Stimulated activated memory B cell treated with anti-CD40 and anti-IgM and Interleukin-4, amounts not matched to agents 10 μg/mL and 1 μg/mL and 100 μg/mL, for 72 hours (primary cell): ENCODE data around the gene HIVEP3.

Source experiments
- ATAC-seq: fragments of 150-1000 bp; cut with Tn5 transposase; 2 replicates; pipeline ENCODE4 v1.10.0; 2021
- H3K27ac Mint-ChIP-seq: one replicate; pipeline ENCODE4 v1.8.0; 2022; ENCODE audit warnings: mild to moderate bottlenecking, mixed read lengths
- H3K27me3 Mint-ChIP-seq: one replicate; pipeline ENCODE4 v1.8.0; 2022; ENCODE audit warnings: mixed read lengths
- H3K36me3 Mint-ChIP-seq: one replicate; pipeline ENCODE4 v1.8.0; 2022; ENCODE audit warnings: mixed read lengths
- H3K4me1 Mint-ChIP-seq: one replicate; pipeline ENCODE4 v1.8.0; 2022; ENCODE audit warnings: mixed read lengths
- H3K4me3 Mint-ChIP-seq: one replicate; pipeline ENCODE4 v1.8.0; 2022; ENCODE audit warnings: mild to moderate bottlenecking, moderate library complexity, mixed read lengths
- H3K9me3 Mint-ChIP-seq: one replicate; pipeline ENCODE4 v1.8.0; 2022; ENCODE audit warnings: mixed read lengths

The HIVEP3 gene

GRCh38 chr1:41502912-41503311 lies 415.8 kb downstream of the HIVEP3 start:
- Mint-ChIP-seq H3K9me3 (no peaks in the 10 kb centered on the region), H3K4me3 (no peak overlapping the region), H3K27me3 (no peaks in the 10 kb centered on the region), H3K27ac (no peak overlapping the region), H3K4me1 (peaks cover 16% of the 10 kb centered on the region), H3K36me3 (no peaks in the 10 kb centered on the region)
- no peak for ATAC-seq

GRCh38 chr1:41501581-41501980 lies 417.1 kb downstream of the HIVEP3 start:
- H3K27ac Mint-ChIP-seq: no peak overlapping the region
- no peak overlapping the region for H3K4me3 Mint-ChIP-seq
- H3K4me1 Mint-ChIP-seq: peaks cover 16% of the 10 kb centered on the region
- H3K27me3 Mint-ChIP-seq: peaks cover 10% of the 10 kb centered on the region
- H3K9me3 Mint-ChIP-seq: no peaks in the 10 kb centered on the region
- no peak for ATAC-seq
- no peaks in the 10 kb centered on the region for H3K36me3 Mint-ChIP-seq

- Mint-ChIP-seq H3K36me3 (no peaks in the 10 kb centered on the region), H3K9me3 (no peaks in the 10 kb centered on the region), H3K27me3 (peaks cover 10% of the 10 kb centered on the region), H3K4me1 (peaks cover 16% of the 10 kb centered on the region), H3K4me3 (no peak overlapping the region), H3K27ac (no peak overlapping the region)
- ATAC-seq: no peak
These were observed 417.8 kb downstream of the HIVEP3 start for GRCh38 chr1:41500781-41501518.

DNA sequence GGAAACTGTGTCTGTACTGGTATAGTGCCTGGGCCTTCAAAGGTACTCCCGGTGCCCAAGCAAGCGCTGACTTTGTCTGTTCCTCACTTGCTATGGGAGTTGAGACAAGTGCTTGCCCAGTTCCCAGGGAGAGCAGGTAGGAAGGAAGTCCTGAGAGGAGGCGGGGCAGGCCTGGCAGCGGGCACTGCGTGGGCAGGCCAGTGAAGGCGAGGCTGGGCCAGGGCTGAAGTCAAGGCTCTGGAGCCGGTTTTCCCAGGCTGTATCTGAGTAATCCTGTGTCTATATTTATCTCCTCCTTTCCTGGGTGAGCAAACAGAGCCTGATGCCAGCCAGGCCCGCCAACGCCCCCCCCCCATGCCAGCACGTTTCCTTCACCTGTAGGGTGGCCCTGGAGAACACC lies 418.3 kb downstream of the HIVEP3 start:
- peaks cover 21% of the 10 kb centered on the region for H3K4me1 Mint-ChIP-seq
- no peak overlapping the region for H3K27ac Mint-ChIP-seq
- H3K36me3 Mint-ChIP-seq: no peaks in the 10 kb centered on the region
- no peak for ATAC-seq
- no peaks in the 10 kb centered on the region for H3K9me3 Mint-ChIP-seq
- H3K4me3 Mint-ChIP-seq: no peak overlapping the region
- peaks cover 16% of the 10 kb centered on the region for H3K27me3 Mint-ChIP-seq

- Mint-ChIP-seq H3K4me3 (no peak overlapping the region), H3K9me3 (no peaks in the 10 kb centered on the region), H3K4me1 (peaks cover 16% of the 10 kb centered on the region), H3K27me3 (peaks cover 24% of the 10 kb centered on the region), H3K27ac (no peak overlapping the region), H3K36me3 (no peaks in the 10 kb centered on the region)
- ATAC-seq: no peak
These were observed 419.1 kb downstream of the HIVEP3 start for GRCh38 chr1:41499591-41499990.

DNA sequence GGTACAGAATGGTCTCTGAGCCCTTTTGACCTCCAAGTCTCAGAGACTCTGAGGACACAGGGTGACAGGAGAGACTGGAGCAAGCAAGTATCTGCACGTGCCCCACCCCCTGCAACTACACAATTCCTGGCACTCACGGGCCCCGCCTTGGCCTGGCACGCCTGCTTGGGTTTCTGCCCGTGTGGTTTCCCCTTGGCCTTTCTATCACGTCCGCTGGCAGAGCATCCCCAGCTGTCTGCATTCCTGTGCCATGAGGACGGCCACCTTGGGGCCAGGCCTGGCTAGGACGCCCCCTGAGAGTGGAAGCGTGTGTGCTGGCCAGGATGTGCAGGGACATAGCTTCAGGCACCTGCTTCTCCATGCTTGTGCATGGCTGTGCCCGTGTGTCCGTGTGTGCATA lies 419.9 kb downstream of the HIVEP3 start:
- Mint-ChIP-seq H3K36me3 (no peaks in the 10 kb centered on the region), H3K4me3 (no peak overlapping the region), H3K27me3 (peaks cover 28% of the 10 kb centered on the region), H3K27ac (no peak overlapping the region), H3K4me1 (peaks cover 9% of the 10 kb centered on the region), H3K9me3 (no peaks in the 10 kb centered on the region)
- no peak for ATAC-seq

DNA sequence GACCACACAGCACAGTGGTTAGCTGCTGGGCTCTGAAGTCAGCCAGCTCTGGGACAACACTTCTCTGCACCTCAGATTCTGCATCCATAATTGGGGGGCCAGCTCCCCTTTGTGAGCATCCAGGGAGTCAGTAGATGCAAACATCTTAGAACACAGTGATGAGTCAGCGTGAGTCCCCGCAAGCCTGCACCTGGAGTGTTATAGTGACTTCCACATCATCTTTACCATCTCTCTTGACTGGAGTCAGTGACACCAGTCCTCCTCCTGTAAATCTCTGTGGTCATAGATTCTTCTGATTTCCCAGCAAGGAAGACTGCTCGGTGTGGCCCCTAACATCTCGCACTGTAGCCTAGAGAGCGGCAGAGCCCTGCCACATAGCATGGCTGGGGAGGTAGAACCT lies 420.3 kb downstream of the HIVEP3 start:
- no peaks in the 10 kb centered on the region for H3K36me3 Mint-ChIP-seq
- no peaks in the 10 kb centered on the region for H3K9me3 Mint-ChIP-seq
- H3K27ac Mint-ChIP-seq: no peak overlapping the region
- H3K4me1 Mint-ChIP-seq: peaks cover 6% of the 10 kb centered on the region
- peaks cover 28% of the 10 kb centered on the region for H3K27me3 Mint-ChIP-seq
- no peak for ATAC-seq
- H3K4me3 Mint-ChIP-seq: no peak overlapping the region

DNA sequence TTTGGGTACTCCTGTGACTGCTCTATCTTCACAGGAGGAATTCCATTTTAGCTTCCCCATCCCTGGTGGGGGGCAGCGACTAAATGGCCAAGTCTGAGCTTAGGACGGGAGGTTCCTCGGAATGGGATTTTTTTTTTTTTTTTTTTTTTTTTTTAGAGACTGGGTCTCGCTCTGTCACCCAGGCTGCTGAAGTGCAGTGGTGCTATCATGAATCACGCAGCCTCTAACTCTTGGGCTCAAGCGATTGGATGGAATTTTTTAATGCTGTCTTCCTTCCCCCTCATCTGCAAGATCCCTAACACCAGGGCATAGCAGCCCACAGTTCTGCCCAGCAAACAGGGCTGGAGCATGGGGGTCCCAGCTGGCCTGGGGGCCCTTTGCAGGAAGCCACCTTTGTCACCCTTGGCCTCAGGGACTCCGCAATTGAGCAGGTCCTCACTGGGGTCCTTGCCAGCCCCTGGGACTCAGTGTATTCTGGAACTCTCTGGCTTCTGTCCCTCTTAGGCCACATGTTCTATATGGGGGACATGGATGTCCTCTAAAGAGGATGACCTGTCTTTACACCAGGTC lies 421.2 kb downstream of the HIVEP3 start:
- Mint-ChIP-seq H3K4me1 (peaks cover 6% of the 10 kb centered on the region), H3K27me3 (peaks cover 28% of the 10 kb centered on the region), H3K36me3 (no peaks in the 10 kb centered on the region), H3K9me3 (no peaks in the 10 kb centered on the region), H3K4me3 (no peak overlapping the region), H3K27ac (no peak overlapping the region)
- ATAC-seq: no peak

DNA sequence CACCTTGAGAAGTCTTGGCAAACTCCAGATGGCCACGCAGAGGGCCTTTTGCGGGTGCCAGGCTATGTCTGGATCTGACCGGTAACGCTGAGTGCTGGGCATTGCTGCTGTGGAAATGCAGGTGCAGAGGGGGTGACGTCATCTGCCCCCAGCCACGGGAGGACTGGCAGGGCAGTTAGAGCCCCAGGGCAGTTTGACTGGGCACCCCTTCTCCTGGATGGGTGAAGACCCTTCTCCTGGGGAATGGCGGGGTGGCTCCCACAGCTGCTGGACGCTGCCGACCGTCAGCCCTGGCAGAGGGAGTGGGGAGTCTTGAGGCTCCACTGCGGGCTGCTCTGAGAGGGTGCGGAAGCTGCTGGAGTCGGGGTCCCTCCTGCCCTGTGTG lies 421.7 kb downstream of the HIVEP3 start:
- peaks cover 6% of the 10 kb centered on the region for H3K4me1 Mint-ChIP-seq
- H3K9me3 Mint-ChIP-seq: no peaks in the 10 kb centered on the region
- H3K36me3 Mint-ChIP-seq: no peaks in the 10 kb centered on the region
- no peak overlapping the region for H3K4me3 Mint-ChIP-seq
- no peak for ATAC-seq
- H3K27me3 Mint-ChIP-seq: peaks cover 31% of the 10 kb centered on the region
- H3K27ac Mint-ChIP-seq: no peak overlapping the region

GRCh38 chr1:41496080-41497055 lies 422.4 kb downstream of the HIVEP3 start:
- Mint-ChIP-seq H3K4me1 (peaks cover 6% of the 10 kb centered on the region), H3K4me3 (peak overlapping the region; percentile 9), H3K36me3 (no peaks in the 10 kb centered on the region), H3K27me3 (peaks cover 38% of the 10 kb centered on the region), H3K27ac (no peak overlapping the region), H3K9me3 (no peaks in the 10 kb centered on the region)
- peak; percentile 32 for ATAC-seq

DNA sequence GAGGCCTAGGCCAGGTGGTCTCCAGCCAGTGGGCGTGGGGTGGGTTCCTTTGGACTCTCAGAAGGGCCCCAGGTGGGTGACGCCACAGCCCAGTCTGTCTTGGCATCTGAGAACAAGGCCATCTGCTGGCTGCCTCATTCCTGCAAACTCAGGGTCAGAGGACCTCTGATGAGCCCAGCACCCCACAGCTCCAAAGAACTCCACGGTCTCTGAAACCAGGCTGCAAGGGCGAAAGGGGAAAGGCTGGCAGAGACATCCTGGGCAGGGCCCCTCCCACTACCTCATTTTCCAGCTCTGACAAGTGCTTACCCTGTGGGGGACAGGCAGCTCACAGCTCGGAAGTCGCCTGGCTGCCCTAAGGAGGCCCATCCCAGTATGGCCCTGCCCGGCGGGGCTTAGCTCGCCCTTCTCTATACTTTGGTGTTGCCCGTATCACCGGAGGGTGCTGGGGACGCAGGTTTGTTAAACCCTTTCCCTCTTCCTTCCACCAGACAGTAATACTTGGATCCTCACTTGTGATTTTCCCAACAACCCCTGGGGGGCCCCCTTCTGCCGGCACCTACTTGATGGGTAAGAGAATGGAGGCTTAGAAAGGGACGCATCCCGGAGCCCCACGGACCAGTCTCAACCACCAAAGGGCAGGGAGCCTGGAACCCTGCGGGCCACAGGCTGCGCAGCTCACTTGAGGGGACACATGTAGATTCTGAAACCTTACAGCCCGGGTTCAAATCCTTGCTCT lies 423.3 kb downstream of the HIVEP3 start:
- H3K4me1 Mint-ChIP-seq: peaks cover 6% of the 10 kb centered on the region
- no peaks in the 10 kb centered on the region for H3K9me3 Mint-ChIP-seq
- H3K36me3 Mint-ChIP-seq: no peaks in the 10 kb centered on the region
- ATAC-seq: no peak
- no peak overlapping the region for H3K27ac Mint-ChIP-seq
- H3K4me3 Mint-ChIP-seq: peak overlapping the region; percentile 9
- peaks cover 39% of the 10 kb centered on the region for H3K27me3 Mint-ChIP-seq

GRCh38 chr1:41494351-41495209 lies 424.1 kb downstream of the HIVEP3 start:
- Mint-ChIP-seq H3K27me3 (peaks cover 47% of the 10 kb centered on the region), H3K27ac (no peak overlapping the region), H3K9me3 (peaks cover 4% of the 10 kb centered on the region), H3K4me1 (peaks cover 6% of the 10 kb centered on the region), H3K36me3 (peaks cover 5% of the 10 kb centered on the region), H3K4me3 (no peak overlapping the region)
- no peak for ATAC-seq

DNA sequence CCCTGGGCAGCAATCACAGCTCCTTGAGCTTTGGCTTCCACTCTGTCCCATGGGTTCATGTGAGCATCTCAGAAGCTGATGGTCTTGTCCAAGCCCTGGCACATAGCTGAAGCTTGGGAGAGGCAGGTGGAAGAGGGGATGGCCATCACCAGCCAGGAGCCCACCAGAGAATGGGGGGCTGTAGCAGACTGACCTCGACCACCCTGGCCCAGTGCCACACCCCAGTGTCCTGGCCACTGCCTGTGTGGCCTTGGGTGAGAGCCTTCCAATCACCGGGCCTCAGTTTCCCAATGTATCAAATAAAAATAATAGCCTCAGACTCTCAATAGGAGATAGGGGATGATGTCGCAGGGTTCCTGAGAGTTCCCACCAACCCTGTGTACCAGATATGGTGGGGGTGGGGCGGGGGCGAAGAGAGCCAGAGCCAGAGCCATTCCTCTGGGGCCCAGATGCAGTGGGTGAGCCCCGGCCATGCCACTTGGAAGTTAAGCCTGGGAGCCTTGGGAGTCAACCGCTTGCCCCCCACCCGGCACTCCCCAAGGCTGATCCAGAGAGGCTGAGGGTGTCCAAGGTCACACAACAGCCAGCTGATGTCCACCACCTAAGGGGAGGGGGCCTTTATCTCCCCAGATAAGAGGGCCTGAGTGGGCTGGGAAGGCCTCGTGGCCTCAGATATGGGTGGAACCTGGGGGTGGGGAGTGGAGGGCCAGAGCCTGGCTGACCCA lies 424.9 kb downstream of the HIVEP3 start:
- Mint-ChIP-seq H3K27me3 (peaks cover 54% of the 10 kb centered on the region), H3K4me3 (no peak overlapping the region)
- no peak for ATAC-seq

GRCh38 chr1:41493117-41493536 lies 425.6 kb downstream of the HIVEP3 start:
- no peak overlapping the region for H3K27ac Mint-ChIP-seq
- peaks cover 7% of the 10 kb centered on the region for H3K9me3 Mint-ChIP-seq
- peaks cover 6% of the 10 kb centered on the region for H3K4me1 Mint-ChIP-seq
- H3K36me3 Mint-ChIP-seq: peaks cover 9% of the 10 kb centered on the region
- peaks cover 54% of the 10 kb centered on the region for H3K27me3 Mint-ChIP-seq
- no peak for ATAC-seq
- H3K4me3 Mint-ChIP-seq: no peak overlapping the region

More for the DNA sequence above, 424.9 kb downstream of the HIVEP3 start:
- H3K4me1 Mint-ChIP-seq: peaks cover 6% of the 10 kb centered on the region
- H3K9me3 Mint-ChIP-seq: peaks cover 7% of the 10 kb centered on the region
- no peak overlapping the region for H3K27ac Mint-ChIP-seq
- peaks cover 9% of the 10 kb centered on the region for H3K36me3 Mint-ChIP-seq
